Peyer's patch (tissue), 4 donors: ENCODE measurements around the gene TMPRSS11D.

Experiments used
- CTCF ChIP-seq, 6 experiments: fragments of 450-650 bp in 4 of 6; fragments of 200-600 bp in 2 of 6; sonication (generic) in 1 of 6; IDR thresholded peaks; one replicate each; pipeline ENCODE4 v1.5.1; 2017 to 2019; ENCODE audit warnings: antibody characterized with exemption in 6 of 6, mild to moderate bottlenecking in 3 of 6, moderate library complexity in 1 of 6
- POLR2A ChIP-seq, 2 donors: fragments of 450-650 bp; IDR thresholded peaks; one replicate each; pipeline ENCODE4 v1.5.1; 2017; ENCODE audit warnings: antibody characterized with exemption in 2 of 2, mild to moderate bottlenecking in 2 of 2, moderate library complexity in 2 of 2

GRCh38 chr4:67790721-67791120 is 93.1 kb downstream of the TMPRSS11D start:
- TF ChIP-seq CTCF (IDR thresholded peaks at IDR 0.05) (no peak), POLR2A (IDR thresholded peaks at IDR 0.05) (no peak)
